Hypothalamus (tissue), 51 donors: ENCODE results near the gene PET100.

Experiments used
- DNase-seq, 51 donors: peaks; one replicate each; lab custom pipeline; 2025; lab: John Stamatoyannopoulos, UW

The PET100 gene

GRCh38 chr19:7611541-7612279 is 17.9 kb upstream of the PET100 start:
- DNase-seq = no peak

GRCh38 chr19:7612282-7613274 is 17.0 kb upstream of the PET100 start:
- no peak for DNase-seq

- DNase-seq = no peak
Measured at GRCh38 chr19:7614859-7615741, 14.5 kb upstream of the PET100 start.

GRCh38 chr19:7617172-7617571 is 12.4 kb upstream of the PET100 start:
- no peak for DNase-seq

- DNase-seq = no peak
Measured at GRCh38 chr19:7617735-7618134, 11.9 kb upstream of the PET100 start.

- peak in 1 of 51 donors; percentile 10 for DNase-seq
Measured at GRCh38 chr19:7618348-7618747, 11.2 kb upstream of the PET100 start.

- DNase-seq = peak in 5 of 51 donors; percentile 1 to 32 (median 11)
Measured at GRCh38 chr19:7618771-7619510, 10.7 kb upstream of the PET100 start.

GRCh38 chr19:7619671-7620441 is 9.7 kb upstream of the PET100 start:
- no peak for DNase-seq

GRCh38 chr19:7620442-7621412 is 8.9 kb upstream of the PET100 start:
- DNase-seq = no peak

- DNase-seq = no peak
Measured at GRCh38 chr19:7622933-7623685, 6.5 kb upstream of the PET100 start.

- DNase-seq = no peak
Measured at GRCh38 chr19:7623725-7624603, 5.6 kb upstream of the PET100 start.

- DNase-seq = no peak
Measured at GRCh38 chr19:7624810-7625209, 4.8 kb upstream of the PET100 start.

- DNase-seq = no peak
Measured at GRCh38 chr19:7625763-7626372, 3.7 kb upstream of the PET100 start.

- DNase-seq = no peak
Measured at GRCh38 chr19:7627166-7627565, 2.4 kb upstream of the PET100 start.

GRCh38 chr19:7628589-7629311 is 843 bp upstream of the PET100 start:
- no peak for DNase-seq
